ENCODE results near the gene PIK3CG. TPM values are rescaled to one million over a fixed set of nuclear protein-coding genes. Genes with fewer than 3 reads are reported as not detected.

PIK3CG gene
- total and polyA plus RNA-seq, 10 of the 15 experiments (the other 5 are each of a cell fraction or from before 2014, with no cell fraction given) = 0.79 to 7.6 (median 5.2) TPM

DNA sequence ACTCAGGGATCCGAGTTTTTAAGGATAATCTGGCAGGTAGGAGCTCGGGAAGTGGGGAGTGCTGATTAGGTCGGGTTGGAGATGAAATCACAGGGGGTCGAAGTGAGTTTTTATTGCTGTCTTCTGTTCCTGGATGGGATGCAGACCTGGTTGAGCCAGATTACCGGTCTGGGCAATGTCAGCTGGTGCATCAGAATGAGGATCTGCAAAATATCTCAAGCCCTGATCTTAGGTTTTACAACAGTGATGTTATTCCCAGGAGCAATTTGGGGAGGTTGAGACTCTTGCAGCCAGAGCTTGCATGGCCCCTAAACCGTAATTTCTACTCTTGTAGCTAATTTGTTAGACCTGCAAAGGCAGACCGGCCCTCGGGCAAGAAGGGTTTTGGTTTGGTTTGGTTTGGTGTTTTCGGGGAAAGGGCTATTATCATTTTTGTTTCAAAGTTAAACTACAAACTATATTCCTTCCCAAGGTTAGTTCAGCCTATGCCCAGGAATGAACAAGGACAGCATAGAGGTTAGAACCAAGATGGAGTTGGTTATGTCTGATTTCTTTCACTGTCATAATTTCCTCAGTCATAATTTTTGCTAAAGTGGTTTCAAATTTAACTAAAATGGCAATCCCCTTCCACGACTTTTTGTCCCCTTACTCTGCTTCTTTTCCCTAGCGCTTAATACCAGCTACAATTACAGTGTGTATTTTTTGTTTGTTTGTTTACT lies 20.6 kb upstream of the PIK3CG start:
- Histone ChIP-seq H3K4me1 (ENCODE audit: control insufficient read depth, insufficient read depth, low read length) (no peaks in the 10 kb centered on the region), H3K27me3 (replicated peaks in 1 of 2; ENCODE audit: control insufficient read depth in 2 of 2, insufficient read depth in 2 of 2, low read length in 1 of 2) (peaks cover 0 to 2% of the 10 kb centered on the region in 2 experiments; a peak in 2 of 4 replicates), H3K9me3 (replicated peaks; ENCODE audit: control insufficient read depth, insufficient read depth, low read length) (no peaks in the 10 kb centered on the region), H3K79me2 (ENCODE audit: control insufficient read depth, insufficient read depth, low read length) (no peaks in the 10 kb centered on the region), H3K9ac (ENCODE audit: control insufficient read depth, insufficient read depth, low read length) (no peak overlapping the region), H4K20me1 (ENCODE audit: control insufficient read depth, insufficient read depth) (no peaks in the 10 kb centered on the region), H3K27ac (ENCODE audit: control insufficient read depth, insufficient read depth) (no peak overlapping the region), H2AFZ (ENCODE audit: control insufficient read depth, low read depth, low read length) (no peak overlapping the region), H3K36me3 (ENCODE audit: control insufficient read depth in 2 of 2, insufficient read depth in 2 of 2, low read length in 1 of 2) (no peaks in the 10 kb centered on the region), H3K4me3 (no peak overlapping the region), H3K4me2 (ENCODE audit: control insufficient read depth, insufficient read depth) (no peak overlapping the region)
- ChIA-PET POLR2A (no interaction called here), RAD21 (ENCODE audit: unreplicated experiment) (interaction anchor here (1.4 kb wide), 1 partner anchor 20 kb away, joined by 3 read pairs; the partner anchor contains the start of gene PIK3CG), SMC1A (ENCODE audit: uncharacterized antibody, unreplicated experiment) (interaction anchor here (1.7 kb wide), 1 partner anchor 50 kb away, joined by 3 read pairs; no protein-coding TSS in a partner anchor), CTCF (no interaction called here)
- in situ Hi-C loops (cut with MboI) = no loop called here
- 30% methylated on average over 11 of the region's 11 CpGs for WGBS (ENCODE audit: insufficient coverage, insufficient replicate concordance, low lambda C conversion rate, missing lambda C conversion rate)
- DNase-seq (ENCODE audit: low read depth, low spot score) (no peak), ATAC-seq (no peak), FAIRE-seq (no peak)
- intact Hi-C loops (cut with micrococcal nuclease; ENCODE audit: unreplicated experiment) = no loop called here
- no TSS peak for BruUV-seq (replicated peaks)
- TF ChIP-seq, protein P1, sequence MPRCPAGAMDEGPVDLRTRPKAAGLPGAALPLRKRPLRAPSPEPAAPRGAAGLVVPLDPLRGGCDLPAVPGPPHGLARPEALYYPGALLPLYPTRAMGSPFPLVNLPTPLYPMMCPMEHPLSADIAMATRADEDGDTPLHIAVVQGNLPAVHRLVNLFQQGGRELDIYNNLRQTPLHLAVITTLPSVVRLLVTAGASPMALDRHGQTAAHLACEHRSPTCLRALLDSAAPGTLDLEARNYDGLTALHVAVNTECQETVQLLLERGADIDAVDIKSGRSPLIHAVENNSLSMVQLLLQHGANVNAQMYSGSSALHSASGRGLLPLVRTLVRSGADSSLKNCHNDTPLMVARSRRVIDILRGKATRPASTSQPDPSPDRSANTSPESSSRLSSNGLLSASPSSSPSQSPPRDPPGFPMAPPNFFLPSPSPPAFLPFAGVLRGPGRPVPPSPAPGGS (IDR thresholded peaks at IDR 0.05; ENCODE audit: borderline replicate concordance, insufficient read depth, low read depth, low read length, poor library complexity, severe bottlenecking) = no peak
- TF ChIP-seq, protein P2, sequence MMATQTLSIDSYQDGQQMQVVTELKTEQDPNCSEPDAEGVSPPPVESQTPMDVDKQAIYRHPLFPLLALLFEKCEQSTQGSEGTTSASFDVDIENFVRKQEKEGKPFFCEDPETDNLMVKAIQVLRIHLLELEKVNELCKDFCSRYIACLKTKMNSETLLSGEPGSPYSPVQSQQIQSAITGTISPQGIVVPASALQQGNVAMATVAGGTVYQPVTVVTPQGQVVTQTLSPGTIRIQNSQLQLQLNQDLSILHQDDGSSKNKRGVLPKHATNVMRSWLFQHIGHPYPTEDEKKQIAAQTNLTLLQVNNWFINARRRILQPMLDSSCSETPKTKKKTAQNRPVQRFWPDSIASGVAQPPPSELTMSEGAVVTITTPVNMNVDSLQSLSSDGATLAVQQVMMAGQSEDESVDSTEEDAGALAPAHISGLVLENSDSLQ (IDR thresholded peaks at IDR 0.05) = no peak
- TF ChIP-seq, protein P3, sequence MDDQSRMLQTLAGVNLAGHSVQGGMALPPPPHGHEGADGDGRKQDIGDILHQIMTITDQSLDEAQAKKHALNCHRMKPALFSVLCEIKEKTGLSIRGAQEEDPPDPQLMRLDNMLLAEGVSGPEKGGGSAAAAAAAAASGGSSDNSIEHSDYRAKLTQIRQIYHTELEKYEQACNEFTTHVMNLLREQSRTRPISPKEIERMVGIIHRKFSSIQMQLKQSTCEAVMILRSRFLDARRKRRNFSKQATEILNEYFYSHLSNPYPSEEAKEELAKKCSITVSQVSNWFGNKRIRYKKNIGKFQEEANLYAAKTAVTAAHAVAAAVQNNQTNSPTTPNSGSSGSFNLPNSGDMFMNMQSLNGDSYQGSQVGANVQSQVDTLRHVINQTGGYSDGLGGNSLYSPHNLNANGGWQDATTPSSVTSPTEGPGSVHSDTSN (IDR thresholded peaks at IDR 0.05; ENCODE audit: insufficient replicate concordance, low read depth, low read length) = no peak
- no peak for TF ChIP-seq NFIC (IDR thresholded peaks at IDR 0.05; ENCODE audit: low read depth, low read length)
- TF ChIP-seq SRF (IDR thresholded peaks at IDR 0.05; ENCODE audit: low read depth in 2 of 2, low read length in 2 of 2) = no peak
- no peak for TF ChIP-seq CEBPB (IDR thresholded peaks at IDR 0.05; ENCODE audit: borderline replicate concordance in 1 of 2, low read depth in 2 of 2, low read length in 2 of 2)
- no peak for TF ChIP-seq TARDBP (IDR thresholded peaks at IDR 0.05; ENCODE audit: borderline replicate concordance)
- no peak for TF ChIP-seq ZNF274 (IDR thresholded peaks at IDR 0.05; ENCODE audit: insufficient read depth, insufficient read length)
- no peak for TF ChIP-seq FOXM1 (IDR thresholded peaks at IDR 0.05; ENCODE audit: low read depth, low read length)
- TF ChIP-seq CHD1 (IDR thresholded peaks at IDR 0.05; ENCODE audit: low read depth, low read length) = no peak
- no peak for TF ChIP-seq MYC (IDR thresholded peaks at IDR 0.05; ENCODE audit: insufficient read depth, insufficient read length, insufficient replicate concordance, low read length, severe bottlenecking)
- TF ChIP-seq, protein P4, sequence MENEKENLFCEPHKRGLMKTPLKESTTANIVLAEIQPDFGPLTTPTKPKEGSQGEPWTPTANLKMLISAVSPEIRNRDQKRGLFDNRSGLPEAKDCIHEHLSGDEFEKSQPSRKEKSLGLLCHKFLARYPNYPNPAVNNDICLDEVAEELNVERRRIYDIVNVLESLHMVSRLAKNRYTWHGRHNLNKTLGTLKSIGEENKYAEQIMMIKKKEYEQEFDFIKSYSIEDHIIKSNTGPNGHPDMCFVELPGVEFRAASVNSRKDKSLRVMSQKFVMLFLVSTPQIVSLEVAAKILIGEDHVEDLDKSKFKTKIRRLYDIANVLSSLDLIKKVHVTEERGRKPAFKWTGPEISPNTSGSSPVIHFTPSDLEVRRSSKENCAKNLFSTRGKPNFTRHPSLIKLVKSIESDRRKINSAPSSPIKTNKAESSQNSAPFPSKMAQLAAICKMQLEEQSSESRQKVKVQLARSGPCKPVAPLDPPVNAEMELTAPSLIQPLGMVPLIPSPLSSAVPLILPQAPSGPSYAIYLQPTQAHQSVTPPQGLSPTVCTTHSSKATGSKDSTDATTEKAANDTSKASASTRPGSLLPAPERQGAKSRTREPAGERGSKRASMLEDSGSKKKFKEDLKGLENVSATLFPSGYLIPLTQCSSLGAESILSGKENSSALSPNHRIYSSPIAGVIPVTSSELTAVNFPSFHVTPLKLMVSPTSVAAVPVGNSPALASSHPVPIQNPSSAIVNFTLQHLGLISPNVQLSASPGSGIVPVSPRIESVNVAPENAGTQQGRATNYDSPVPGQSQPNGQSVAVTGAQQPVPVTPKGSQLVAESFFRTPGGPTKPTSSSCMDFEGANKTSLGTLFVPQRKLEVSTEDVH (IDR thresholded peaks at IDR 0.05; ENCODE audit: low read depth, partially characterized antibody) = no peak
- TF ChIP-seq MTA2 (IDR thresholded peaks at IDR 0.05; ENCODE audit: low read depth) = no peak
- no peak for TF ChIP-seq BRCA1 (IDR thresholded peaks at IDR 0.05; ENCODE audit: low read depth, low read length)
- TF ChIP-seq, protein P5, sequence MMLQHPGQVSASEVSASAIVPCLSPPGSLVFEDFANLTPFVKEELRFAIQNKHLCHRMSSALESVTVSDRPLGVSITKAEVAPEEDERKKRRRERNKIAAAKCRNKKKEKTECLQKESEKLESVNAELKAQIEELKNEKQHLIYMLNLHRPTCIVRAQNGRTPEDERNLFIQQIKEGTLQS (IDR thresholded peaks at IDR 0.05; ENCODE audit: borderline replicate concordance, extremely low read depth, low read depth, low read length) = no peak
